ENCODE results near the gene ANO10.

DNA sequence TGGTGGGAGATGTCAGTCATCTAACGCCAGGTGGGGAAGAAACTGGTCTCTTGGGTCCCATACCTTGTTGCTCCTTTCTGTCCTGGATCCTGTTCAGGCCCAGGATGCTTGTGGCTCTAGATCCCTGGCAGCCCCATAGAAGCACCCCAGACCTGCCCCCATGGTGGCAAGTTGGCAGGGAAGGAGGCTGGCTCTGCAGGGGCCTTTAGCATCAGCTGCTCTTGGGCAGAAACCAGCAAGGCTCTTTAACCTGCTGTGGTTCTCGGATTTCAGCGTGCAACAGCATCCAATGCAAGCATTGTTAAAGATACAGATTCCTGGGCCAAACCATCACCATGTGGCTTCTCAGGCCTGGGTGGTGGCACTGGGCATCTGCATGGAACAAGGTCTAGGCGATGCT, 259.6 kb downstream of the ANO10 start:
- TF ChIP-seq POLR2A (IDR thresholded peaks at IDR 0.05; ENCODE audit: low read depth, low read length) (no peak), POLR2AphosphoS5 (IDR thresholded peaks at IDR 0.05; ENCODE audit: low read depth, low read length) (no peak)
